ENCODE results near the gene HPSE.
"Not testable (repeated sequence)": the region's sequence is repeated elsewhere in the genome, so short reads cannot be mapped to it uniquely, and the experiment has no call there.

HPSE gene

DNA sequence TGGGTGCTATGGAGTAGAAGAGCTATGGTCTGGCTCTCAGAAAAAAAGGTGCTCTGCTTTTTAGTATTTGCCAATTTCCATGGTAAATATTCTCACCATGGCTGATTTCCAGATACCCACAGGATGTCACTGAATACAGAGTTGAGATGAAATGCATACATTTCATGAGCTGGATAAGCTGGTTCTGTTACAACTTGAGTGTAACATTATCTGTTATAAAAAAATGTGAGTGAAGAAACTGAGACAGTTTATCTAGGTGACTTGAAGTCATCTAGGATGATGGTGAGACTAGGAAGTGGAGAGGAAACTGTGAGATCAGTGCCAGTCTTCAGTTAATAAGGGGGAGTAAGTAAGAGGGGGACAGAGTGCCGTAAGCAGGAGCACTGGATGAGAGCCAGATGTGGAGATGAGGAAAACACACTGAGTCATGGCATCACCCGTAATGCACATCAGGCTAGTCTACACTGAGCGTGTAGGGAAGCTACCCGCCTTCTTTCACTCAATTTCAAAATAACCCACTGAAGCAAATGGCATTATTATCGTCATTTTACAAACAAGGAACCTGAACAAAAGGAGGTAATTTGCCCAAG is 5.0 kb downstream of the HPSE start:
- peak; percentile 64 to 76 for DNase-seq

DNA sequence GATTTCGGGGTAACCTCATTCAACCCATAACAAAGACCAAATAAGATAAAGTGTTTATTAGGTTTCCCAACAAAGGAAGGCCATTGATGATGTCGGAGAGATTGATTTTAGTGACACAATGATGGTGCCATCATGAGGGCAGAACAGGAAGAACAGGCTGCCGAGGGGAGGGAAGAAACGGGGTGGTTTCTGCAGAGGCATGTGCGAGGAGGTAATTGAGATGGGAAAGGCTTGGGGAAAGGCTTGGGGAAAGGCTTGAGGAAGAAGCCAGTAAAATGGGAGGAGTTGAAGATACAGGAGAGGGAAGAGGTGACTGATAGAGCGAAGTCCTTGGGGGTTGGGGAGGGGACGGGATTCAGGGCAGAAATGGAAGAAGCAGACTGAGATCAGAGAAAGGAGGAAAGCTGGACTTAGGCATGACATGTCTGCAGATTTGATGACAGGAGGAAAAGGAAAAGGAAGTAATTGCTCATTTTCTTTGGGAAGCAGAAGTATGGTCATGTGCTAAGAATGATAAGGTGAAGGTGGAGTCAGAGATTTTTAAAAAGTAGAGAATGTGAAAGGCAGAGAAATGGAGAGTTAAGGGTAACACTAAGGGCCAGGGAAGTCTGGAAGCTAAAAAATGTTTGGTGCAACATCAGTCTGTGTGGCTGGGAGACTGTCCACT is 6.0 kb downstream of the HPSE start:
- DNase-seq: peak; percentile 36 to 49

DNA sequence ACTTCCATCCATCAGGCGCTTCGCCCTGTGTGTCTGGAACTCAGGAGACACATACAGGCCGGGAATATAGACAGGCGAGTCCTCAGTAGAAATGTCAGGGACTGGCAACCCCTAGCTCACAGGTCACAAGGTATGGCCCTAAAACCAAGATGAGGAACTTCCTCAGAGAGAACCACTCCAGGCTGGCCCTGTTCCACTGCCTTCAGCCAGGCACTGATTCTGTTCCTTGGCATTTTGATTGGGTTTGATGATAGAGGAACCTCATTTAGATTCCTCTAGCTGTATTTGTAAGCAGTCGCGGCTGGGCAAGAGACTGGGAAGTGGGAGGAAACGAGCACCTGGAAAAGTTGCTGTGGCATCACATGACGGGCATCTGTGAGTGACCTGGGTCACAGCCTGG is 8.1 kb downstream of the HPSE start:
- no peak for DNase-seq

GRCh38 chr4:83325306-83325705 is 9.3 kb downstream of the HPSE start:
- DNase-seq: not testable (repeated sequence)

DNA sequence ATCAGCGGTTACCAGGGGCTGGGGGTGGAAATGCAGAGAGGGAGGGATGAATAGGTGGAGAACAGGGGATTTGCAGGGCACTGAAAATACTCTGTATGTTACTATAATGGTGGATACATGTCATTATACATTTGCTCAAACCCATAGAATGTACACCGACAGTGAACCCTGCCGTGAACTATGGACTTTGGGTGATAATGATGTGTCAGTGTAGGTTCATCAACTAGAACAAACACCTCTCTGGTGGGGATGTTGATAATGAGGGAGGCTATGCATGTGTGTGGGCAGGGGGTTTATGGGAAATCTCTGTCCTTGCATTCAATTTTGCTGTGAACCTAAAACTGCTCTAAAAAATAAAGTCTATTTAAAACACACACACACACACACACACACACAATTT is 11.5 kb downstream of the HPSE start:
- DNase-seq: no peak

- DNase-seq: peak; percentile 79 to 84
Observed at GRCh38 chr4:83320548-83320947, 14.1 kb downstream of the HPSE start.

- no peak for DNase-seq
Observed at GRCh38 chr4:83318666-83319065, 16.0 kb downstream of the HPSE start.

DNA sequence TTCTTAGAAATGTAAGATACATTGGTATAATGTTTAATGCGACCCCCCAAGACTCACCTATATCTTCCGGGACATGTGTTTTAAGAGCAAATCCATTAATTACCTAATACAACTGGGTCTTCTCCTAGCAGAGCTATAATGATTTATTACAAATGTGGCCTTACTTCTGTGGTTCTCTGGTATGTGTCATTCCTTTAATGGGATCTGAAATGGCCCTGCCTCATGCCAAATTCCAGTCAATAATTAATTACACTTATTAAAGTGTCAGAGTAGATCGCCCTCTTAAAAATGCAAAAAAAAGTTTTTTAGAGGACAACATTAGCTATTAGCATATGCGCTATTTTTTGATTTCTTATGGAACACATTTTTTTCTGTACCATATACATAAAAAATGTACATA is 17.0 kb downstream of the HPSE start:
- no peak for DNase-seq

DNA sequence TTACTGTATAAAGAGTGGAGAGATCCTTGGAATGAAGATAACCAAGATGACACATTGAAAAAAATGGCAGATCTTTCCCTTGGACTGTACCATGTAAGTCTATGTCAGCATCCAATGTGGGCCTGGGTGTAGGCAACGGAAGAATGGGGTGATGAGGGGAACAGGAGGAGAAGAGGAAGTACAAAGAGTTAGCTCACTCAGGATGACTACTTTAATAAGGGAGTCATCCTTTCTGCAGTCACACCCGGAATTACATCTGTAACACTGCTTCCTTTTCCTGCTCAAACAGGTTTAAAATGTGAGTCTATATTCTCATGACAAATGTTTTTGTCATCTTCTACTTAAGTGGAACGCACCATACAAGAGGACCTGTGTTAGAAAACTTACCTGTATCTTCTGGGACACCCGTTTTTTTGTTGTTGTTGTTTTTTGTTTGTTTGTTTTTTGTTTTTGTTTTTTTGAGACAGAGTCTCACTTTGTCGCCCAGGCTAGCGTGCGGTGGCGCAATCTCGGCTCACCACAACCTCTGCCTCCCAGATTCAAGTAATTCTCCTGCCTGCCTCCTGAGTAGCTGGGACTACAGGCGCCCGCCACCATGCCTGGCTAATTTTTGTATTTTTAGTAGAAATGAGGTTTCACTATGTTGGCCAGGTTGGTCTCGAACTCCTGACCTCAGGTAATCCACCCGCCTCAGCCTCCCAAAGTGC is 18.0 kb downstream of the HPSE start:
- peak; percentile 73 to 88 for DNase-seq

- DNase-seq: peak; percentile 32 to 67
Observed at GRCh38 chr4:83315341-83315870, 19.2 kb downstream of the HPSE start.

- DNase-seq: no peak
Observed at GRCh38 chr4:83308672-83309071, 26.0 kb downstream of the HPSE start.

- no peak for DNase-seq
Observed at GRCh38 chr4:83307920-83308319, 26.7 kb downstream of the HPSE start.

- no peak for DNase-seq
Observed at GRCh38 chr4:83305187-83305586, 29.5 kb downstream of the HPSE start.

GRCh38 chr4:83297548-83298260 is 36.9 kb downstream of the HPSE start:
- no peak for DNase-seq

DNA sequence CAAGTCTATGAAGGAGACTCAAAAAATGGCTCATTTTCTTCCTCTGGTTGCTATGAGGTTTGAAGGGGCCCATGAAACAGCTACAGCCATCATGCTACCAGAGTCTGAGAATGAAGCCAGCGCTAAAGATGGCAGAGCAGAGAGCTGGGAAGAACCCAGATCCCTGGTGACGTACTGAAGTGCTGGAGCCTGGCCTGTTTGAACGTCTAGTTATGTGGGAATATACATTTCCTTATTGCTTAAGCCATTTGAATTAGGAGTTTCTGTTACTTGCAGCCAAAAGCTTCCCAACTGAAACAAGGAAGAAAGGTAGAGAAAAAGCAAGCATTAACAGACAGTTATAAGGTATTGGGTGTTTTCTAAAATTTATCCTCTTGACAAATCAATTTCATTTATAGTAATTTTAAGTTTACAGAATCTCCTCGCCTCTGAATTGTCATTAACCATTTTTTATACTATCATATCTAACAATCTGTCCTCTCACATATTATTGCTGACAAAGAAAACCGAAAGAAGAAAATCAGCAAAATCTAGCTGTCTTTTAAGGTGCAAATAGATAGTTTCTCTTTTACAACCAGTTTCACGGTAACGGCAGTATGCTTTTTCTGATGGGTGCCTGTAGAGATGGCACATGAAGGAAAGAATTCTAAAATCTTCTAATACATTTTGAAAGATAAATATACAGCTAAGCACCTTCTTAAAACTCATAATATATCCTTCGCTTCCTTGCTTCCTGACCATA is 41.2 kb downstream of the HPSE start:
- no peak for DNase-seq

GRCh38 chr4:83290059-83290774 is 44.4 kb downstream of the HPSE start:
- DNase-seq: not testable (repeated sequence)

GRCh38 chr4:83288381-83288780 is 46.3 kb downstream of the HPSE start:
- DNase-seq: peak; percentile 22 to 79

DNA sequence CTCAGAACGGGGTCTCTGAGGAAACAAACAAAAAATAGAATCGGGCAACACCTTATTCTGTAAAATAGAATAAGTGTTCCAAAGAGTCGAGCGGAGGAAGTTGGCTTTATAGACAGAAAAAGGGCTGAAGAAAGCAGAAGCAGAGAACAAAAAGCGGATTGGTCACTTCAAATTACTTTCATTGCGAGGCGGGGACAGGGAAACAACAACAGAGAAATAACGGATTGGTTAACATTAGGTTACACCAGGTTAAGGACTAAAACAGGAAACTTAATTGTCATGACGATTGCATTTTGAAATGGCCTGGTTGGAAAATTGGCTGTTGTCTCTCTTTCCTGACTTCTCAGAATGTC is 49.6 kb downstream of the HPSE start:
- DNase-seq: peak; percentile 90 to 92

DNA sequence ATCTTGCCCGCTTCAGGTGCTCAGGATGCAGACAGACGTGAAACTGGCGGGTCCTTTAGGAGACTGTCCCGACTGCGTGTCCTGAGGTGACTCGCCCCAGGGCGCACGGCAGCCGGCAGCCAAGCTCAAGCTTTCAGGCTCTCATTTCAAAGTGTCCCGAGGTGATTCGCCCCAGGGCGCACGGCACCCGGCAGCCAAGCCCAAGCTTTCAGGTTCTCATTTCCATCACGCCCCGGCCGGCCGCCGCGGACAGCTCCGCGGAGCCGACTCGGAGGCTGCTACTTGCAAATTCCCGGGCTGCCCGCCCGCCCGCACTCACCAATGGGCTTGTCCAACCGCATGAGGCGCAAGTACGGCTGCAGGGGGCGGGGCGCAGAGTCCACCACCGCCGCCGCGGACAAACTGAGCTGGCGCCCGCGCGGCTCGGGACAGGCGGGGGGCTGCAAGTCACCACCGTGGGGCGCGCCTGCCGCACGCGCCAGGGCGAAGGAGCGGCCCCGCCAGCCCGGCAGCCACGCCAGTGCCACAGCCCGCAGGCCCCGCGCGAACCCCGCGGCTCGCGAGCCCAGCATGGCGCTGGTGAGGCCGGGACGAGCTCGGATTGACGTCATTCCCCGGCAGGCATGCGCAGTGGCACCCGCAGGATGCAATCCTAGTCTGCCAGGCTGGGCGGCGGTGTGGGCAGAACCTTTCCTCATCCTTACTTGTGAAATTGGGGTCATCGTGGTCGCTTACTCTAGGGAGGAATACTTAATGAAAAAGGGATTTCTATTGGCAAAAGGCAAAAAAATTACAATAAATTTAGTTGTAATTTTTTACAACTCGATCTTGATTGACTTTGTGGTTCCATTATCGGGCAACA is 50.2 kb downstream of the HPSE start, which contains the start of gene COQ2:
Gene COQ2 (minus strand): TSS at position 606 of the 862 bp plus-strand sequence. CDS start 34 bp downstream, at position 572.
- DNase-seq: peak; percentile 95 to 98

DNA sequence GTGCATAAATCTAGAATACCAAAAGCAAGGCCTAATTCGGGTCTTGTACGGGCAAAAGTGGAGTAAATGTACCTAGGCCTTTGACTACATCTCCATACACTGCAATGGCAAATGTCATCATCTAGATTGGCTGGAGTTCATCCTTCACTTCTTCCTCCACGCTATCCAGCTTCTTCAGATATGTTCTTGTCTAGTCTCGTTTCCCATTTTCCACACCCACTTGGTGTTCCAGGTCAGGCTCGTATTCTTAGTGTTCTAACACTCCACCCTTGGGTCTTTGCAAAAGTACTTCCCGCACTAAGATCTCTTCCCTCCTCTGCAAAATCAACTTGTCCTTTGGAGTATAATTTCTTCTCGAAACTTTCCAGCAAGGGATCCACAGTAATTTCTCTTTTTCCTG is 51.5 kb downstream of the HPSE start:
- DNase-seq: peak; percentile 31 to 62

DNA sequence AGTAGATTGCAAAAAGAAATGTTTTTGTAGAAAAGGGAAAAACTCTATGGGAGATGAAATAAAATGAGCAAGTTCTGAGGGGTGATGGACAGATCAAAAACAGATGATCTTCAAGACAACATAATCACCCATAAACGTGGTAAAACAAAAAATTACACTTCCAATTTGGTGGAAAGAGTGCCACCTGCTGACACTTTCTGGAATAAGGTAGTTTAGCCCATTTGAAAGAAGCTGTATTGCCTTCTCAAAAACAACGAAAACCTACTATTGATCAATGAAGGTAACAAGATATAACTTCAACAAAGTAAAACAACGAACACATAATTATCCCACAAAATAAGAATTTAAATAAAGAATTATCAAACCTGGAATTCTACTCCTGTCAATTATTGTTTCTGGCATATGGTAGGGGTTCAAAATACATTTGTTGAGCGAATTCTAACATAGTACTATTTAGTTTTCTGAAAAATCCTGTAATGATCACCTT is 52.6 kb downstream of the HPSE start:
- DNase-seq: peak; percentile 47 to 94

Measured in inflammatory macrophage treated with lipopolysaccharide for 1 hour (primary cell).